ENCODE results near the gene PIAS4.

Gene PIAS4

GRCh38 chr19:4077800-4078684 lies 70.5 kb downstream of the PIAS4 start:
- DNase-seq (ENCODE audit: low read depth), result no peak
- peak overlapping the region; percentile 44 for H3K4me3 ChIP-seq (ENCODE audit: low read depth, low read length)
- no peak for TF ChIP-seq CTCF (IDR thresholded peaks at IDR 0.05; ENCODE audit: low read depth, low read length, missing control alignments)

- no peak for DNase-seq (ENCODE audit: low read depth)
- no peak for TF ChIP-seq CTCF (IDR thresholded peaks at IDR 0.05; ENCODE audit: low read depth, low read length, missing control alignments)
- no peak overlapping the region for H3K4me3 ChIP-seq (ENCODE audit: low read depth, low read length)
Observed at GRCh38 chr19:4080473-4080872, 72.9 kb downstream of the PIAS4 start.

- no peak for TF ChIP-seq CTCF (IDR thresholded peaks at IDR 0.05; ENCODE audit: low read depth, low read length, missing control alignments)
- no peak for DNase-seq (ENCODE audit: low read depth)
- H3K4me3 ChIP-seq (ENCODE audit: low read depth, low read length), result no peak overlapping the region
Observed at GRCh38 chr19:4081441-4082129, 74.0 kb downstream of the PIAS4 start.

- DNase-seq (ENCODE audit: low read depth), result no peak
- no peak overlapping the region for H3K4me3 ChIP-seq (ENCODE audit: low read depth, low read length)
- no peak for TF ChIP-seq CTCF (IDR thresholded peaks at IDR 0.05; ENCODE audit: low read depth, low read length, missing control alignments)
Observed at GRCh38 chr19:4082172-4082571, 74.6 kb downstream of the PIAS4 start.

- DNase-seq (ENCODE audit: low read depth), result no peak
- no peak for TF ChIP-seq CTCF (IDR thresholded peaks at IDR 0.05; ENCODE audit: low read depth, low read length, missing control alignments)
- H3K4me3 ChIP-seq (ENCODE audit: low read depth, low read length), result peak overlapping the region; percentile 9; the same call in 1 of the 2 replicates
Observed at GRCh38 chr19:4083677-4084546, 76.4 kb downstream of the PIAS4 start.

GRCh38 chr19:4084547-4084877 lies 77.0 kb downstream of the PIAS4 start:
- DNase-seq (ENCODE audit: low read depth), result no peak
- no peak for TF ChIP-seq CTCF (IDR thresholded peaks at IDR 0.05; ENCODE audit: low read depth, low read length, missing control alignments)
- no peak overlapping the region for H3K4me3 ChIP-seq (ENCODE audit: low read depth, low read length)

Measured in GM12864 (cell line).